SK-N-SH (cell line): ENCODE data around the gene SLC22A4. TPM values are rescaled to one million over a fixed set of nuclear protein-coding genes. Genes with fewer than 3 reads are reported as not detected.

Source experiments
- CTCF ChIA-PET: fragments of 300-600, 350-600 bp; formaldehyde crosslinking; extraction: SDS; loops from one replicate; lab custom pipeline; 2021; lab: Yijun Ruan, JAX
- POLR2A ChIA-PET: fragments of 350-600 bp; sonication (Branson Sonifier 250); formaldehyde crosslinking; extraction: SDS; loops from one replicate; lab custom pipeline; 2020; ENCODE audit warnings: antibody characterized with exemption, inconsistent platforms; lab: Yijun Ruan, JAX
- DNase-seq: peaks from one replicate; pipeline ENCODE4 v3.0.0; 2012
- H2AFZ ChIP-seq: fragments of 200-600 bp; sonication (generic); 2 replicates; pipeline ENCODE4 v1.8.1; 2016; ENCODE audit warnings: antibody characterized with exemption, mild to moderate bottlenecking, low read depth
- H3F3A ChIP-seq: fragments of 200-600 bp; sonication (generic); replicated peaks from 2 replicates; pipeline ENCODE3; 2016; ENCODE audit warnings: antibody characterized with exemption, mild to moderate bottlenecking; ENCODE audit not compliant: insufficient read depth
- H3K27ac ChIP-seq, 2 experiments: fragments of 200-500 bp in 1 of 2; fragments of 200-600 bp in 1 of 2; sonication (Bioruptor generic) in 1 of 2; sonication (generic), shearing (Covaris generic) in 1 of 2; 2 replicates each; pipeline versions ENCODE4 v1.5.1 to v1.6.1; 2014 to 2016; ENCODE audit warnings: low read depth in 2 of 2, inconsistent platforms in 1 of 2, low read length in 1 of 2, mild to moderate bottlenecking in 1 of 2, mixed read lengths in 1 of 2
- H3K27me3 ChIP-seq: fragments of 200-600 bp; sonication (generic), shearing (Covaris generic); 2 replicates; pipeline ENCODE4 v1.6.1; 2016; ENCODE audit warnings: mixed run types; ENCODE audit not compliant: insufficient read depth
- H3K36me3 ChIP-seq, 2 experiments: fragments of 200-500 bp in 1 of 2; fragments of 200-600 bp in 1 of 2; sonication (Bioruptor generic) in 1 of 2; sonication (generic) in 1 of 2; replicated peaks in 1 of 2; 2 replicates each; pipeline versions ENCODE3 to v1.5.1; 2014 to 2016; ENCODE audit warnings: low read length in 1 of 2, mild to moderate bottlenecking in 1 of 2; ENCODE audit not compliant: insufficient read depth in 2 of 2, control insufficient read depth in 1 of 2
- H3K4me1 ChIP-seq, 2 experiments: fragments of 200-500 bp in 1 of 2; fragments of 200-600 bp in 1 of 2; sonication (Bioruptor generic) in 1 of 2; sonication (generic), shearing (Covaris generic) in 1 of 2; 2 replicates each; pipeline versions ENCODE4 v1.5.1 to v1.6.1; 2014 to 2016; ENCODE audit warnings: low read depth in 1 of 2, low read length in 1 of 2, mixed run types in 1 of 2; ENCODE audit not compliant: insufficient read depth in 2 of 2, control insufficient read depth in 1 of 2
- H3K4me2 ChIP-seq: fragments of 200-600 bp; sonication (generic), shearing (Covaris generic); 2 replicates; pipeline ENCODE4 v1.6.1; 2017; ENCODE audit warnings: mixed run types
- H3K4me3 ChIP-seq, 2 experiments: fragments of 200-500 bp in 1 of 2; fragments of 200-600 bp in 1 of 2; sonication (Bioruptor generic) in 1 of 2; sonication (generic), shearing (Covaris generic) in 1 of 2; 2 replicates each; pipeline versions ENCODE4 v1.5.1 to v1.8.1; 2014 to 2016; ENCODE audit warnings: low read depth in 2 of 2, inconsistent platforms in 1 of 2, low read length in 1 of 2, mild to moderate bottlenecking in 1 of 2, mixed read lengths in 1 of 2, moderate library complexity in 1 of 2
- H3K79me2 ChIP-seq: fragments of 200-600 bp; sonication (generic); 2 replicates; pipeline ENCODE4 v1.8.1; 2017; ENCODE audit warnings: mild to moderate bottlenecking; ENCODE audit not compliant: insufficient read depth
- H3K9ac ChIP-seq: fragments of 200-600 bp; sonication (generic); 2 replicates; pipeline ENCODE4 v1.6.1; 2017; ENCODE audit warnings: mixed run types
- H3K9me2 ChIP-seq: fragments of 200-600 bp; sonication (generic); 2 replicates; pipeline ENCODE4 v1.6.1; 2017; ENCODE audit warnings: mixed run types
- H3K9me3 ChIP-seq: fragments of 200-600 bp; sonication (generic); 2 replicates; pipeline ENCODE4 v1.6.1; 2017; ENCODE audit warnings: mixed run types, mild to moderate bottlenecking, moderate library complexity
- H4K20me1 ChIP-seq: fragments of 200-600 bp; sonication (generic); 2 replicates; pipeline ENCODE4 v1.6.1; 2017; ENCODE audit warnings: mild to moderate bottlenecking, mixed run types; ENCODE audit not compliant: insufficient read depth
- CTCF ChIP-seq: fragments of 200-600 bp; sonication (generic); IDR thresholded peaks from 2 replicates; pipeline ENCODE4 v1.6.1; 2017; ENCODE audit warnings: antibody characterized with exemption, mild to moderate bottlenecking, moderate library complexity
- ELF1 ChIP-seq: IDR thresholded peaks from 2 replicates; pipeline ENCODE4 v1.4.0; 2012
- FOXJ3 ChIP-seq: sonication (generic); formaldehyde crosslinking; IDR thresholded peaks from 2 replicates; pipeline ENCODE4 v1.5.1; 2020; ENCODE audit warnings: mild to moderate bottlenecking, missing genetic modification reagents
- GATA2 ChIP-seq: sonication (generic); formaldehyde crosslinking; IDR thresholded peaks from 2 replicates; pipeline ENCODE4 v1.5.0; 2020; ENCODE audit warnings: mild to moderate bottlenecking, missing genetic modification reagents
- JUND ChIP-seq: IDR thresholded peaks from 2 replicates; pipeline ENCODE4 v1.4.0; 2012
- MAX ChIP-seq: IDR thresholded peaks from 2 replicates; pipeline ENCODE4 v1.4.0; 2012; ENCODE audit warnings: low read depth
- MXI1 ChIP-seq: IDR thresholded peaks from 2 replicates; pipeline ENCODE4 v1.6.1; 2012; ENCODE audit warnings: mild to moderate bottlenecking, low read depth, low read length, improper control_type of control experiment
- POLR2AphosphoS5 ChIP-seq: IDR thresholded peaks from 2 replicates; pipeline ENCODE4 v1.6.1; 2012; ENCODE audit warnings: low read depth, low read length
- RXRA ChIP-seq: IDR thresholded peaks from 2 replicates; pipeline ENCODE4 v1.4.0; 2012; ENCODE audit warnings: low read depth, mild to moderate bottlenecking, borderline replicate concordance
- SMC3 ChIP-seq: IDR thresholded peaks from 2 replicates; pipeline ENCODE4 v1.6.1; 2012; ENCODE audit warnings: low read depth, low read length, improper control_type of control experiment
- polyA plus RNA-seq, 3 experiments: library from polyadenylated mRNA; depleted of rRNA; stranded (reverse); fragments of >200 nt; gene quantifications; 2 replicates each; pipeline ENCODE4 v1.2.3, GENCODE V29; 2012
- TF ChIP-seq, protein P1 (sequence below): IDR thresholded peaks from 2 replicates; pipeline ENCODE4 v1.4.0; 2012; ENCODE audit warnings: low read depth, borderline replicate concordance
- TF ChIP-seq, protein P2 (sequence below): fragments of 150-350 bp; IDR thresholded peaks from 2 replicates; pipeline ENCODE4 v1.6.1; 2017; ENCODE audit warnings: antibody characterized with exemption, low read length, low read depth, borderline replicate concordance

The SLC22A4 gene
- polyA plus RNA-seq, 1 of the 3 experiments (the other 2 are of a cell fraction) = 3.3 TPM

GRCh38 chr5:132335402-132335801, 41.2 kb downstream of the SLC22A4 start:
- Histone ChIP-seq H3K79me2 (no peaks in the 10 kb centered on the region), H3K4me1 (no peaks in the 10 kb centered on the region), H3K9me3 (no peaks in the 10 kb centered on the region), H3K9ac (no peak overlapping the region), H3K27ac (no peak overlapping the region), H3K9me2 (no peaks in the 10 kb centered on the region), H3F3A (no peaks in the 10 kb centered on the region), H3K4me3 (no peak overlapping the region), H3K36me3 (peaks cover 4 to 12% of the 10 kb centered on the region in 2 experiments), H3K27me3 (no peaks in the 10 kb centered on the region), H2AFZ (no peak overlapping the region), H3K4me2 (no peak overlapping the region), H4K20me1 (no peaks in the 10 kb centered on the region)
- TF ChIP-seq MXI1 (no peak), RXRA (no peak), FOXJ3 (CRISPR knock-in tag) (no peak), MAX (no peak), JUND (no peak)
- no peak for DNase-seq
- CTCF ChIA-PET = interaction anchor here (1.0 to 1.5 kb wide), 2 partner anchors 10 to 20 kb away, joined by 3 to 5 read pairs; no protein-coding TSS in a partner anchor
- POLR2A ChIA-PET = no interaction called here

- H3K4me1 ChIP-seq = no peaks in the 10 kb centered on the region; a peak in 1 of 4 replicates
- H3K9ac ChIP-seq = no peak overlapping the region
- H2AFZ ChIP-seq = no peak overlapping the region
- POLR2A ChIA-PET = no interaction called here
- H4K20me1 ChIP-seq = no peaks in the 10 kb centered on the region
- H3K27me3 ChIP-seq = no peaks in the 10 kb centered on the region
- H3K9me2 ChIP-seq = no peaks in the 10 kb centered on the region
- H3K27ac ChIP-seq = no peak overlapping the region
- no peaks in the 10 kb centered on the region for H3F3A ChIP-seq
- no peak overlapping the region for H3K4me3 ChIP-seq
- peaks cover 4 to 18% of the 10 kb centered on the region in 2 experiments for H3K36me3 ChIP-seq
- H3K79me2 ChIP-seq = no peaks in the 10 kb centered on the region
- no peak for DNase-seq
- TF ChIP-seq SMC3 (no peak), POLR2AphosphoS5 (no peak), GATA2 (no peak), ELF1 (no peak), CTCF (no peak), RXRA (no peak)
- TF ChIP-seq, protein P1, sequence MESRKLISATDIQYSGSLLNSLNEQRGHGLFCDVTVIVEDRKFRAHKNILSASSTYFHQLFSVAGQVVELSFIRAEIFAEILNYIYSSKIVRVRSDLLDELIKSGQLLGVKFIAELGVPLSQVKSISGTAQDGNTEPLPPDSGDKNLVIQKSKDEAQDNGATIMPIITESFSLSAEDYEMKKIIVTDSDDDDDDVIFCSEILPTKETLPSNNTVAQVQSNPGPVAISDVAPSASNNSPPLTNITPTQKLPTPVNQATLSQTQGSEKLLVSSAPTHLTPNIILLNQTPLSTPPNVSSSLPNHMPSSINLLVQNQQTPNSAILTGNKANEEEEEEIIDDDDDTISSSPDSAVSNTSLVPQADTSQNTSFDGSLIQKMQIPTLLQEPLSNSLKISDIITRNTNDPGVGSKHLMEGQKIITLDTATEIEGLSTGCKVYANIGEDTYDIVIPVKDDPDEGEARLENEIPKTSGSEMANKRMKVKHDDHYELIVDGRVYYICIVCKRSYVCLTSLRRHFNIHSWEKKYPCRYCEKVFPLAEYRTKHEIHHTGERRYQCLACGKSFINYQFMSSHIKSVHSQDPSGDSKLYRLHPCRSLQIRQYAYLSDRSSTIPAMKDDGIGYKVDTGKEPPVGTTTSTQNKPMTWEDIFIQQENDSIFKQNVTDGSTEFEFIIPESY = no peak
- TF ChIP-seq, protein P2, sequence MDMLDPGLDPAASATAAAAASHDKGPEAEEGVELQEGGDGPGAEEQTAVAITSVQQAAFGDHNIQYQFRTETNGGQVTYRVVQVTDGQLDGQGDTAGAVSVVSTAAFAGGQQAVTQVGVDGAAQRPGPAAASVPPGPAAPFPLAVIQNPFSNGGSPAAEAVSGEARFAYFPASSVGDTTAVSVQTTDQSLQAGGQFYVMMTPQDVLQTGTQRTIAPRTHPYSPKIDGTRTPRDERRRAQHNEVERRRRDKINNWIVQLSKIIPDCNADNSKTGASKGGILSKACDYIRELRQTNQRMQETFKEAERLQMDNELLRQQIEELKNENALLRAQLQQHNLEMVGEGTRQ = no peak
- no peaks in the 10 kb centered on the region for H3K9me3 ChIP-seq
- CTCF ChIA-PET = interaction anchor here (0.7 kb wide), 1 partner anchor 67 kb away, joined by 3 read pairs; no protein-coding TSS in a partner anchor
- H3K4me2 ChIP-seq = no peak overlapping the region
Measured at GRCh38 chr5:132339502-132339901, 45.3 kb downstream of the SLC22A4 start.
